GM23338 (cell line): ENCODE results near the gene STXBP3. TPM values are rescaled to one million over a fixed set of nuclear protein-coding genes. Genes with fewer than 3 reads are reported as not detected.

Experiments
- ATAC-seq: fragments of 200-7000 bp; cut with Tn5 transposase; 3 replicates; pipeline ENCODE4 v1.9.1; 2020
- DNase-seq: peaks from one replicate; pipeline ENCODE4 v3.0.0-alpha.2; 2015; ENCODE audit warnings: low spot score
- H2AFZ ChIP-seq: fragments of 200-600 bp; sonication (generic); 2 replicates; pipeline ENCODE4 v1.8.0; 2016; ENCODE audit warnings: antibody characterized with exemption, mild to moderate bottlenecking, moderate library complexity
- H3F3A ChIP-seq: fragments of 200-600 bp; sonication (generic); replicated peaks from 2 replicates; pipeline ENCODE4 v1.8.0; 2017; ENCODE audit warnings: antibody characterized with exemption, mixed run types, low read depth
- H3K27ac ChIP-seq: fragments of 200-600 bp; sonication (generic); 2 replicates; pipeline ENCODE4 v1.6.1; 2016; ENCODE audit warnings: low read depth
- H3K27me3 ChIP-seq: fragments of 200-600 bp; sonication (generic); 2 replicates; pipeline ENCODE4 v1.8.0; 2016; ENCODE audit warnings: mild to moderate bottlenecking, mixed run types, moderate library complexity; ENCODE audit not compliant: insufficient read depth
- H3K36me3 ChIP-seq: fragments of 200-600 bp; sonication (generic); 2 replicates; pipeline ENCODE4 v1.8.0; 2016; ENCODE audit warnings: mild to moderate bottlenecking; ENCODE audit not compliant: insufficient read depth
- H3K4me1 ChIP-seq: fragments of 200-600 bp; sonication (generic); 2 replicates; pipeline ENCODE4 v1.8.0; 2016; ENCODE audit warnings: mild to moderate bottlenecking, moderate library complexity; ENCODE audit not compliant: insufficient read depth
- H3K4me2 ChIP-seq: fragments of 200-600 bp; sonication (generic); 2 replicates; pipeline ENCODE4 v1.7.1; 2017; ENCODE audit warnings: mixed run types
- H3K4me3 ChIP-seq: fragments of 200-600 bp; sonication (generic); 2 replicates; pipeline ENCODE4 v1.6.1; 2016; ENCODE audit warnings: mixed run types
- H3K79me2 ChIP-seq: fragments of 200-600 bp; sonication (generic); replicated peaks from 2 replicates; pipeline ENCODE4 v1.8.0; 2017; ENCODE audit warnings: mild to moderate bottlenecking; ENCODE audit not compliant: insufficient read depth
- H3K9me2 ChIP-seq: fragments of 200-600 bp; sonication (generic); 2 replicates; pipeline ENCODE4 v1.8.0; 2017; ENCODE audit not compliant: insufficient read depth
- H4K20me1 ChIP-seq: fragments of 200-600 bp; sonication (generic); replicated peaks from 2 replicates; pipeline ENCODE4 v1.8.0; 2017; ENCODE audit warnings: mild to moderate bottlenecking; ENCODE audit not compliant: insufficient read depth
- H3K27ac Mint-ChIP-seq: 2 replicates; pipeline ENCODE4 v1.8.0; 2020; ENCODE audit warnings: inconsistent platforms, mild to moderate bottlenecking, moderate library complexity, mixed read lengths
- H3K27me3 Mint-ChIP-seq: 3 replicates; pipeline ENCODE4 v1.8.0; 2022; ENCODE audit warnings: low read depth, mild to moderate bottlenecking, moderate library complexity, mixed read lengths, inconsistent platforms; ENCODE audit not compliant: insufficient read depth, poor library complexity
- H3K36me3 Mint-ChIP-seq: 3 replicates; pipeline ENCODE4 v1.8.0; 2021; ENCODE audit warnings: low read depth, mild to moderate bottlenecking, inconsistent platforms, moderate library complexity, mixed read lengths
- H3K4me1 Mint-ChIP-seq: 3 replicates; pipeline ENCODE4 v1.8.0; 2020; ENCODE audit warnings: mild to moderate bottlenecking, inconsistent platforms, mixed read lengths
- H3K4me3 Mint-ChIP-seq: 3 replicates; pipeline ENCODE4 v1.8.0; 2021; ENCODE audit warnings: moderate library complexity, mild to moderate bottlenecking, inconsistent platforms, mixed read lengths
- H3K9me3 Mint-ChIP-seq: 3 replicates; pipeline ENCODE4 v1.8.0; 2020; ENCODE audit warnings: moderate library complexity, mild to moderate bottlenecking, inconsistent platforms, mixed read lengths
- CREB1 ChIP-seq: fragments of 250-450 bp; sonication (Bioruptor Pico); IDR thresholded peaks from 2 replicates; pipeline ENCODE4 v1.5.0; 2020; ENCODE audit warnings: low read depth, mild to moderate bottlenecking, moderate library complexity
- CTCF ChIP-seq, 2 experiments: fragments of 200-600 bp in 1 of 2; sonication (generic) in 1 of 2; conservative IDR thresholded peaks; 2 replicates each; pipeline versions ENCODE4 v1.5.1 to v1.6.1; 2016 to 2017; ENCODE audit warnings: antibody characterized with exemption in 2 of 2, low read depth in 2 of 2, mild to moderate bottlenecking in 2 of 2, moderate library complexity in 1 of 2
- ETS1 ChIP-seq: IDR thresholded peaks from 2 replicates; pipeline ENCODE4 v1.6.1; 2016; ENCODE audit warnings: antibody characterized with exemption
- JUNB ChIP-seq: IDR thresholded peaks from one replicate; pipeline ENCODE4 v1.6.1; 2016; ENCODE audit warnings: antibody characterized with exemption; ENCODE audit not compliant: unreplicated experiment
- POLR2AphosphoS5 ChIP-seq: IDR thresholded peaks from 2 replicates; pipeline ENCODE4 v1.6.1; 2016; ENCODE audit warnings: antibody characterized with exemption, low read depth
- REST ChIP-seq: IDR thresholded peaks from one replicate; pipeline ENCODE4 v1.6.1; 2018; ENCODE audit warnings: antibody characterized with exemption; ENCODE audit not compliant: unreplicated experiment
- STAT1 ChIP-seq: IDR thresholded peaks from one replicate; pipeline ENCODE4 v1.6.1; 2016; ENCODE audit warnings: antibody characterized with exemption; ENCODE audit not compliant: unreplicated experiment
- ZNF114 ChIP-seq: fragments of 250-450 bp; sonication (Bioruptor Pico); IDR thresholded peaks from 2 replicates; pipeline ENCODE4 v1.5.0; 2020; ENCODE audit warnings: mild to moderate bottlenecking, moderate library complexity
- ZNF462 ChIP-seq: fragments of 250-450 bp; sonication (Bioruptor Pico); IDR thresholded peaks from 2 replicates; pipeline ENCODE4 v1.5.0; 2020; ENCODE audit warnings: mild to moderate bottlenecking, moderate library complexity
- polyA plus RNA-seq: library from polyadenylated mRNA; unstranded; fragments of >200 nt; fragmentation: Nextera tagmentation; extraction: Ambion mirVana; gene quantifications from 2 replicates; pipeline ENCODE4 v1.2.1, GENCODE V29; 2016
- total RNA-seq: library from RNA; depleted of rRNA; stranded (reverse); fragments of >200 nt; shearing (Covaris generic); gene quantifications from 2 replicates; pipeline ENCODE4 v1.2.3, GENCODE V29; 2014

Gene STXBP3
- total and polyA plus RNA-seq, 2 experiments from 2014 or later: 28.5 to 37.4 TPM

- Histone ChIP-seq H3K9me2 (0 out of 2 replicates have a peak, but pooled peaks cover 4% of the 10 kb centered on the region), H4K20me1 (no peaks in the 10 kb centered on the region), H3K79me2 (no peaks in the 10 kb centered on the region), H3K4me3 (no peak overlapping the region), H3K27me3 (no peaks in the 10 kb centered on the region), H2AFZ (no peak overlapping the region), H3K36me3 (no peaks in the 10 kb centered on the region), H3K27ac (no peak overlapping the region), H3F3A (no peaks in the 10 kb centered on the region), H3K4me1 (no peaks in the 10 kb centered on the region), H3K4me2 (no peak overlapping the region)
- ATAC-seq (no peak), DNase-seq (no peak)
- Mint-ChIP-seq H3K27ac (no peak overlapping the region), H3K36me3 (no peaks in the 10 kb centered on the region), H3K4me3 (no peak overlapping the region), H3K9me3 (no peaks in the 10 kb centered on the region; the same call in 2 of the 3 replicates), H3K4me1 (peaks cover 7% of the 10 kb centered on the region), H3K27me3 (peaks cover 2% of the 10 kb centered on the region)
- TF ChIP-seq CREB1 (CRISPR knock-in tag) (no peak), STAT1 (no peak), POLR2AphosphoS5 (no peak)
Measured at GRCh38 chr1:108850929-108851328, 104.5 kb downstream of the STXBP3 start.

GRCh38 chr1:108851567-108851966 is 105.1 kb downstream of the STXBP3 start:
- H3K9me2 ChIP-seq: 0 out of 2 replicates have a peak, but pooled peaks cover 4% of the 10 kb centered on the region
- ATAC-seq: no peak
- TF ChIP-seq POLR2AphosphoS5: no peak
- TF ChIP-seq ZNF462: no peak
- TF ChIP-seq STAT1: no peak
- TF ChIP-seq CREB1 (CRISPR knock-in tag): no peak
- TF ChIP-seq ZNF114: no peak
- TF ChIP-seq CTCF (conservative IDR thresholded peaks at IDR 0.05; ENCODE audit: low read depth in 2 of 2): no peak
- TF ChIP-seq ETS1: no peak
- no peak for TF ChIP-seq JUNB
- no peak for TF ChIP-seq REST

More at GRCh38 chr1:108851567-108851966, 105.1 kb downstream of the STXBP3 start:
- H3K9me3 Mint-ChIP-seq: no peaks in the 10 kb centered on the region; the same call in 2 of the 3 replicates
- Histone ChIP-seq H4K20me1 (no peaks in the 10 kb centered on the region), H3K4me2 (no peak overlapping the region), H3K27me3 (no peaks in the 10 kb centered on the region), H3K79me2 (no peaks in the 10 kb centered on the region), H3K4me1 (no peaks in the 10 kb centered on the region), H3K27ac (no peak overlapping the region), H3K36me3 (no peaks in the 10 kb centered on the region), H2AFZ (peak overlapping the region; percentile 23; the same call in 1 of the 2 replicates), H3K4me3 (no peak overlapping the region), H3F3A (no peaks in the 10 kb centered on the region)
- no peak overlapping the region for H3K4me3 Mint-ChIP-seq
- H3K27ac Mint-ChIP-seq: no peak overlapping the region
- no peaks in the 10 kb centered on the region for H3K36me3 Mint-ChIP-seq
- H3K4me1 Mint-ChIP-seq: peaks cover 7% of the 10 kb centered on the region
- no peak for DNase-seq
- H3K27me3 Mint-ChIP-seq: peaks cover 2% of the 10 kb centered on the region
